K562 (cell line): ENCODE measurements around the gene TBC1D17. TPM values are rescaled to one million over a fixed set of nuclear protein-coding genes. Genes with fewer than 3 reads are reported as not detected.

Source experiments
- ATAC-seq: fragments of 200-7000 bp; cut with Tn5 transposase; 3 replicates; pipeline ENCODE4 v1.9.1; 2020; ENCODE audit warnings: moderate library complexity
- BruUV-seq: library from RNA; stranded (reverse); fragments of 400-500 nt; replicated peaks from 2 replicates; lab custom pipeline; 2021; lab: Mats Ljungman, UMichigan
- CTCF ChIA-PET: fragments of 300-600 bp; formaldehyde crosslinking; extraction: SDS; loops from one replicate; lab custom pipeline; 2021; ENCODE audit warnings: low intra/inter-chr PET ratio; lab: Yijun Ruan, JAX
- POLR2A ChIA-PET: fragments of 300-600, 350-650 bp; sonication (Branson Sonifier 250); formaldehyde crosslinking; extraction: SDS; loops from one replicate; lab custom pipeline; 2021; ENCODE audit warnings: antibody characterized with exemption, inconsistent platforms; lab: Yijun Ruan, JAX
- DNase-seq, 4 experiments: peaks; one replicate each; pipeline versions ENCODE4 v3.0.0 to v3.0.0-alpha.2; 2011 to 2018; ENCODE audit warnings: low spot score in 3 of 4, mixed read lengths in 3 of 4; ENCODE audit errors: extremely low read depth in 1 of 4
- FAIRE-seq: peaks from 2 replicates; lab custom pipeline; 2011; peaks lifted over from hg19 to GRCh38; lab: Jason Lieb, UNC
- H2AFZ ChIP-seq: 2 replicates; pipeline ENCODE4 v1.6.0; 2011; ENCODE audit warnings: low read depth, low read length, control low read depth, inconsistent platforms
- H3K27ac ChIP-seq: fragments of 200-600 bp; 3 replicates; pipeline ENCODE4 v1.8.0; 2011; ENCODE audit warnings: low read depth, mild to moderate bottlenecking, control low read depth, inconsistent platforms, low read length, moderate library complexity, mixed read lengths; ENCODE audit errors: extremely low read depth
- H3K27me3 ChIP-seq, 2 experiments: fragments of 300-600 bp in 1 of 2; 2 replicates in 1 of 2; 3 replicates in 1 of 2; pipeline versions ENCODE4 v1.6.0 to v1.8.0; 2011; ENCODE audit warnings: inconsistent platforms in 2 of 2, low read length in 2 of 2, mild to moderate bottlenecking in 1 of 2, mixed read lengths in 1 of 2, moderate library complexity in 1 of 2; ENCODE audit not compliant: control insufficient read depth in 2 of 2, insufficient read depth in 2 of 2
- H3K36me3 ChIP-seq: fragments of 300-600 bp; 3 replicates; pipeline ENCODE4 v1.8.0; 2011; ENCODE audit warnings: mild to moderate bottlenecking, low read length, inconsistent platforms; ENCODE audit not compliant: control insufficient read depth, insufficient read depth
- H3K4me1 ChIP-seq, 2 experiments: fragments of 200-600 bp in 1 of 2; replicated peaks in 1 of 2; 2 replicates in 1 of 2; 3 replicates in 1 of 2; pipeline versions ENCODE4 v1.5.1 to v1.8.0; 2011; ENCODE audit warnings: inconsistent platforms in 2 of 2, low read length in 2 of 2, mild to moderate bottlenecking in 1 of 2, mixed read lengths in 1 of 2, moderate library complexity in 1 of 2; ENCODE audit not compliant: control insufficient read depth in 2 of 2, insufficient read depth in 2 of 2
- H3K4me2 ChIP-seq: 2 replicates; pipeline ENCODE4 v1.6.1; 2011; ENCODE audit warnings: low read length, control low read depth, inconsistent platforms, mixed read lengths; ENCODE audit not compliant: insufficient read depth
- H3K4me3 ChIP-seq: fragments of 200-600 bp; sonication (generic), shearing (Covaris generic); 2 replicates; pipeline ENCODE4 v1.5.1; 2016; ENCODE audit warnings: control low read depth, inconsistent platforms
- H3K79me2 ChIP-seq: fragments of 200-600 bp; 3 replicates; pipeline ENCODE4 v1.8.0; 2011; ENCODE audit warnings: low read length, inconsistent platforms; ENCODE audit not compliant: control insufficient read depth, insufficient read depth
- H3K9ac ChIP-seq, 2 experiments: 2 replicates each; pipeline versions ENCODE4 v1.6.0 to v1.6.1; 2011; ENCODE audit warnings: low read depth in 2 of 2, low read length in 2 of 2, control low read depth in 1 of 2, inconsistent platforms in 1 of 2, mild to moderate bottlenecking in 1 of 2, mixed read lengths in 1 of 2; ENCODE audit not compliant: insufficient read depth in 1 of 2
- H3K9me1 ChIP-seq: one replicate; pipeline ENCODE4 v1.6.0; 2011; ENCODE audit warnings: inconsistent platforms, mild to moderate bottlenecking, low read length, moderate library complexity; ENCODE audit not compliant: control insufficient read depth, insufficient read depth
- H3K9me3 ChIP-seq: replicated peaks from 2 replicates; pipeline ENCODE4 v1.5.1; 2011; ENCODE audit warnings: low read depth, low read length, inconsistent platforms; ENCODE audit not compliant: control insufficient read depth, insufficient read depth
- H4K20me1 ChIP-seq: replicated peaks from 2 replicates; pipeline ENCODE4 v1.6.1; 2011; ENCODE audit warnings: low read length, inconsistent platforms, mixed read lengths; ENCODE audit not compliant: control insufficient read depth, insufficient read depth
- ATF7 ChIP-seq: fragments of 450-650 bp; IDR thresholded peaks from 2 replicates; pipeline ENCODE4 v1.7.1; 2014; ENCODE audit warnings: mild to moderate bottlenecking, moderate library complexity
- CHAMP1 ChIP-seq: fragments of 450-650 bp; IDR thresholded peaks from 2 replicates; pipeline ENCODE4 v1.6.1; 2016; ENCODE audit warnings: mild to moderate bottlenecking
- MCM3 ChIP-seq: fragments of 450-650 bp; IDR thresholded peaks from 2 replicates; pipeline ENCODE4 v1.6.1; 2016
- NR3C1 ChIP-seq: sonication (generic); formaldehyde crosslinking; IDR thresholded peaks from 2 replicates; pipeline ENCODE4 v1.8.1; 2022; ENCODE audit warnings: missing genetic modification reagents
- PREB ChIP-seq: sonication (generic); formaldehyde crosslinking; IDR thresholded peaks from 2 replicates; pipeline ENCODE4 v1.8.1; 2023; ENCODE audit warnings: mild to moderate bottlenecking, missing genetic modification reagents
- RFX5 ChIP-seq: IDR thresholded peaks from 2 replicates; pipeline ENCODE4 v1.6.1; 2011; ENCODE audit warnings: low read depth, mild to moderate bottlenecking, improper control_type of control experiment, low read length
- RHOXF2B ChIP-seq: fragments of 250-450 bp; sonication (Bioruptor Pico); conservative IDR thresholded peaks from 2 replicates; pipeline ENCODE4 v1.5.1; 2021
- TRIM25 ChIP-seq: fragments of 450-650 bp; IDR thresholded peaks from 2 replicates; pipeline ENCODE4 v1.7.0; 2016; ENCODE audit warnings: borderline replicate concordance
- ZFP1 ChIP-seq: fragments of 450-650 bp; formaldehyde crosslinking; IDR thresholded peaks from 2 replicates; pipeline ENCODE4 v1.4.0; 2020; ENCODE audit warnings: mild to moderate bottlenecking, mixed read lengths
- ZFP36 ChIP-seq: fragments of 150-350 bp; IDR thresholded peaks from 2 replicates; pipeline ENCODE4 v1.6.1; 2018; ENCODE audit warnings: low read length, low read depth; ENCODE audit not compliant: partially characterized antibody
- ZFP91 ChIP-seq: sonication (generic); formaldehyde crosslinking; IDR thresholded peaks from 2 replicates; pipeline ENCODE4 v1.8.0; 2022; ENCODE audit warnings: mild to moderate bottlenecking, missing genetic modification reagents
- ZNF551 ChIP-seq: fragments of 250-450 bp; sonication (Bioruptor Pico); IDR thresholded peaks from 2 replicates; pipeline ENCODE4 v1.5.0; 2021; ENCODE audit warnings: mild to moderate bottlenecking, moderate library complexity
- ZNF584 ChIP-seq: fragments of 200-800 bp; sonication (Bioruptor generic); IDR thresholded peaks from 2 replicates; pipeline ENCODE4 v1.6.1; 2016; ENCODE audit warnings: low read depth, mild to moderate bottlenecking, missing genetic modification characterization, missing compliant biosample characterization
- ZNF76 ChIP-seq: fragments of 250-450 bp; sonication (Bioruptor Pico); IDR thresholded peaks from 2 replicates; pipeline ENCODE4 v1.4.0; 2020; ENCODE audit warnings: mild to moderate bottlenecking, moderate library complexity, borderline replicate concordance
- ZNF764 ChIP-seq: fragments of 250-450 bp; sonication (Bioruptor Pico); IDR thresholded peaks from 2 replicates; pipeline ENCODE4 v1.4.0; 2020; ENCODE audit warnings: low read depth, mild to moderate bottlenecking, moderate library complexity
- WGBS: fragments of 100-300 bp; shearing (Covaris generic); methylation state at CpG from one replicate; pipeline ENCODE4 v1.1.6; 2016; ENCODE audit warnings: low coverage, mixed read lengths; ENCODE audit not compliant: insufficient coverage; ENCODE audit errors: missing lambda C conversion rate; 5-methylcytosine and 5-hydroxymethylcytosine counted together
- in situ Hi-C: fragments of 300-500 bp; cut with MboI; formaldehyde crosslinking; loops from 4 replicates; pipeline ENCODE4 v1.15.0; 2018; ENCODE audit warnings: inconsistent platforms, mixed read lengths
- intact Hi-C: fragments of 100-400 bp; cut with micrococcal nuclease; formaldehyde crosslinking; loops from 2 replicates; pipeline ENCODE4 v1.14.2; 2022
- polyA plus RNA-seq, 8 experiments: library from polyadenylated mRNA; depleted of rRNA in 4 of 8; stranded (reverse) in 5 of 8; unstranded in 3 of 8; fragments of >200 nt; fragmentation: Nextera tagmentation in 2 of 8; fragmentation: Illumina TruSeq in 1 of 8; extraction: Ambion mirVana in 2 of 8; extraction: Trizol in 1 of 8; gene quantifications; 2 replicates each; pipeline versions ENCODE4 v1.2.1 to v1.2.3, GENCODE V29; 2011 to 2014; ENCODE audit warnings: inconsistent platforms in 1 of 8, missing spikeins in 1 of 8
- total RNA-seq, 7 experiments: library from RNA; depleted of rRNA in 6 of 7; stranded (reverse); fragments of >200 nt in 6 of 7; fragmentation: Illumina TruSeq in 2 of 7; extraction: Trizol in 2 of 7; gene quantifications; 2 replicates each; pipeline versions ENCODE4 v1.2.1 to v1.2.3, GENCODE V29; 2011 to 2021; ENCODE audit warnings: low replicate concordance in 1 of 7

Gene TBC1D17
- total and polyA plus RNA-seq, 9 of the 15 experiments (the other 6 are each of a cell fraction or from before 2014, with no cell fraction given): 0.42 to 16.0 (median 3.8) TPM

GRCh38 chr19:49894011-49894664 lies 16.6 kb downstream of the TBC1D17 start:
- intact Hi-C loops (no loop called here), in situ Hi-C loops (loop anchor here (5.0 kb wide), 1 partner anchor 88 kb away; no protein-coding TSS in a partner anchor)
- peaks cover 3% of the 10 kb centered on the region; the same call in 1 of the 2 replicates for H4K20me1 ChIP-seq
- H3K79me2 ChIP-seq: no peaks in the 10 kb centered on the region
- WGBS: 48% methylated on average over 13 of the region's 18 CpGs
- ChIA-PET CTCF (no interaction called here), POLR2A (interaction anchor here (1.0 to 2.1 kb wide), 5 partner anchors 9 to 36 kb away, joined by 3 to 8 read pairs (median 4); no protein-coding TSS in a partner anchor)
- peaks cover 12 to 53% of the 10 kb centered on the region in 2 experiments for H3K4me1 ChIP-seq
- H2AFZ ChIP-seq: no peak overlapping the region
- H3K4me3 ChIP-seq: no peak overlapping the region
- ATAC-seq: no peak
- no peaks in the 10 kb centered on the region for H3K9me3 ChIP-seq
- no peak for DNase-seq
- no peak overlapping the region for H3K4me2 ChIP-seq
- peaks cover 7% of the 10 kb centered on the region for H3K9me1 ChIP-seq
- BruUV-seq: no TSS peak
- peaks cover 2 to 14% of the 10 kb centered on the region in 2 experiments; a peak in 3 of 5 replicates for H3K27me3 ChIP-seq
- H3K9ac ChIP-seq: peak overlapping the region in 1 of 2 experiments; percentile 57; a peak in 1 of 4 replicates
- FAIRE-seq: no peak
- H3K36me3 ChIP-seq: no peaks in the 10 kb centered on the region
- H3K27ac ChIP-seq: no peak overlapping the region
- TF ChIP-seq ZNF764 (CRISPR knock-in tag) (no peak), CHAMP1 (no peak), MCM3 (no peak), ZFP36 (no peak), RFX5 (no peak), PREB (CRISPR knock-in tag) (no peak), ZFP91 (CRISPR knock-in tag) (no peak), ZNF584 (CRISPR knock-in tag) (no peak), ZFP1 (CRISPR knock-in tag) (no peak), TRIM25 (no peak), ZNF76 (no peak), RHOXF2B (CRISPR knock-in tag) (no peak), ATF7 (no peak), ZNF551 (CRISPR knock-in tag) (no peak), NR3C1 (CRISPR knock-in tag) (no peak)
